Measurements from ENCODE around the gene PRIMA1.

The PRIMA1 gene

GRCh38 chr14:93788543-93789227 lies 400 bp upstream of the PRIMA1 start:
- H3K36me3 Mint-ChIP-seq (ENCODE audit: low read depth): no peaks in the 10 kb centered on the region
- no peaks in the 10 kb centered on the region for H3K9me3 Mint-ChIP-seq
- intact Hi-C loops (cut with micrococcal nuclease): no loop called here
- H3K4me1 Mint-ChIP-seq (ENCODE audit: low read depth): no peaks in the 10 kb centered on the region
- no peak overlapping the region for H3K4me3 Mint-ChIP-seq
- peaks cover 68% of the 10 kb centered on the region for H3K27me3 Mint-ChIP-seq
- no peak overlapping the region for H3K27ac Mint-ChIP-seq

- peaks cover 67% of the 10 kb centered on the region for H3K27me3 Mint-ChIP-seq
- H3K9me3 Mint-ChIP-seq: no peaks in the 10 kb centered on the region
- intact Hi-C loops (cut with micrococcal nuclease): no loop called here
- no peaks in the 10 kb centered on the region for H3K4me1 Mint-ChIP-seq (ENCODE audit: low read depth)
- H3K36me3 Mint-ChIP-seq (ENCODE audit: low read depth): no peaks in the 10 kb centered on the region
- no peak overlapping the region for H3K4me3 Mint-ChIP-seq
- no peak overlapping the region for H3K27ac Mint-ChIP-seq
Observed at GRCh38 chr14:93787465-93788292, 606 bp downstream of the PRIMA1 start.

GRCh38 chr14:93785423-93785822 lies 2.9 kb downstream of the PRIMA1 start:
- H3K9me3 Mint-ChIP-seq: no peaks in the 10 kb centered on the region
- no peaks in the 10 kb centered on the region for H3K36me3 Mint-ChIP-seq (ENCODE audit: low read depth)
- peaks cover 54% of the 10 kb centered on the region for H3K27me3 Mint-ChIP-seq
- H3K27ac Mint-ChIP-seq: no peak overlapping the region
- intact Hi-C loops (cut with micrococcal nuclease): no loop called here
- H3K4me3 Mint-ChIP-seq: no peak overlapping the region
- no peaks in the 10 kb centered on the region for H3K4me1 Mint-ChIP-seq (ENCODE audit: low read depth)

GRCh38 chr14:93784878-93785277 lies 3.4 kb downstream of the PRIMA1 start:
- no peaks in the 10 kb centered on the region for H3K4me1 Mint-ChIP-seq (ENCODE audit: low read depth)
- no peaks in the 10 kb centered on the region for H3K9me3 Mint-ChIP-seq
- H3K27me3 Mint-ChIP-seq: peaks cover 50% of the 10 kb centered on the region
- intact Hi-C loops (cut with micrococcal nuclease): no loop called here
- H3K27ac Mint-ChIP-seq: no peak overlapping the region
- no peak overlapping the region for H3K4me3 Mint-ChIP-seq
- H3K36me3 Mint-ChIP-seq (ENCODE audit: low read depth): no peaks in the 10 kb centered on the region

GRCh38 chr14:93780813-93781400 lies 7.4 kb downstream of the PRIMA1 start:
- H3K27ac Mint-ChIP-seq: no peak overlapping the region
- no peak overlapping the region for H3K4me3 Mint-ChIP-seq
- H3K36me3 Mint-ChIP-seq (ENCODE audit: low read depth): no peaks in the 10 kb centered on the region
- peaks cover 15% of the 10 kb centered on the region for H3K27me3 Mint-ChIP-seq
- H3K9me3 Mint-ChIP-seq: no peaks in the 10 kb centered on the region
- intact Hi-C loops (cut with micrococcal nuclease): no loop called here
- no peaks in the 10 kb centered on the region for H3K4me1 Mint-ChIP-seq (ENCODE audit: low read depth)

GRCh38 chr14:93778856-93779629 lies 9.2 kb downstream of the PRIMA1 start:
- intact Hi-C loops (cut with micrococcal nuclease): no loop called here
- Mint-ChIP-seq H3K9me3 (no peaks in the 10 kb centered on the region), H3K36me3 (ENCODE audit: low read depth) (no peaks in the 10 kb centered on the region), H3K27me3 (peaks cover 4% of the 10 kb centered on the region), H3K27ac (no peak overlapping the region), H3K4me1 (ENCODE audit: low read depth) (no peaks in the 10 kb centered on the region), H3K4me3 (no peak overlapping the region)

- Mint-ChIP-seq H3K9me3 (no peaks in the 10 kb centered on the region), H3K36me3 (ENCODE audit: low read depth) (no peaks in the 10 kb centered on the region), H3K27me3 (no peaks in the 10 kb centered on the region), H3K4me1 (ENCODE audit: low read depth) (no peaks in the 10 kb centered on the region), H3K4me3 (no peak overlapping the region), H3K27ac (no peak overlapping the region)
- intact Hi-C loops (cut with micrococcal nuclease): no loop called here
Observed at GRCh38 chr14:93778453-93778852, 9.8 kb downstream of the PRIMA1 start.

GRCh38 chr14:93775744-93776143 lies 12.5 kb downstream of the PRIMA1 start:
- Mint-ChIP-seq H3K27me3 (no peaks in the 10 kb centered on the region), H3K4me3 (no peak overlapping the region), H3K4me1 (ENCODE audit: low read depth) (no peaks in the 10 kb centered on the region), H3K27ac (no peak overlapping the region), H3K36me3 (ENCODE audit: low read depth) (no peaks in the 10 kb centered on the region), H3K9me3 (no peaks in the 10 kb centered on the region)
- intact Hi-C loops (cut with micrococcal nuclease): no loop called here

GRCh38 chr14:93775158-93775557 lies 13.1 kb downstream of the PRIMA1 start:
- Mint-ChIP-seq H3K4me1 (ENCODE audit: low read depth) (no peaks in the 10 kb centered on the region), H3K27ac (no peak overlapping the region), H3K27me3 (no peaks in the 10 kb centered on the region), H3K4me3 (no peak overlapping the region), H3K9me3 (no peaks in the 10 kb centered on the region), H3K36me3 (ENCODE audit: low read depth) (no peaks in the 10 kb centered on the region)
- intact Hi-C loops (cut with micrococcal nuclease): no loop called here

GRCh38 chr14:93772263-93772662 lies 16.0 kb downstream of the PRIMA1 start:
- Mint-ChIP-seq H3K27ac (no peak overlapping the region), H3K27me3 (no peaks in the 10 kb centered on the region), H3K4me3 (no peak overlapping the region), H3K4me1 (ENCODE audit: low read depth) (no peaks in the 10 kb centered on the region), H3K36me3 (ENCODE audit: low read depth) (no peaks in the 10 kb centered on the region), H3K9me3 (no peaks in the 10 kb centered on the region)
- intact Hi-C loops (cut with micrococcal nuclease): no loop called here

- intact Hi-C loops (cut with micrococcal nuclease): no loop called here
- no peaks in the 10 kb centered on the region for H3K36me3 Mint-ChIP-seq (ENCODE audit: low read depth)
- H3K4me3 Mint-ChIP-seq: no peak overlapping the region
- no peak overlapping the region for H3K27ac Mint-ChIP-seq
- H3K4me1 Mint-ChIP-seq (ENCODE audit: low read depth): no peaks in the 10 kb centered on the region
- peaks cover 7% of the 10 kb centered on the region for H3K27me3 Mint-ChIP-seq
- H3K9me3 Mint-ChIP-seq: no peaks in the 10 kb centered on the region
Observed at GRCh38 chr14:93765970-93766369, 22.3 kb downstream of the PRIMA1 start.

GRCh38 chr14:93765155-93765554 lies 23.1 kb downstream of the PRIMA1 start:
- H3K27me3 Mint-ChIP-seq: peaks cover 13% of the 10 kb centered on the region
- no peaks in the 10 kb centered on the region for H3K36me3 Mint-ChIP-seq (ENCODE audit: low read depth)
- H3K4me1 Mint-ChIP-seq (ENCODE audit: low read depth): no peaks in the 10 kb centered on the region
- H3K4me3 Mint-ChIP-seq: no peak overlapping the region
- intact Hi-C loops (cut with micrococcal nuclease): no loop called here
- H3K27ac Mint-ChIP-seq: no peak overlapping the region
- no peaks in the 10 kb centered on the region for H3K9me3 Mint-ChIP-seq

- Mint-ChIP-seq H3K36me3 (ENCODE audit: low read depth) (no peaks in the 10 kb centered on the region), H3K27ac (no peak overlapping the region), H3K4me3 (no peak overlapping the region), H3K4me1 (ENCODE audit: low read depth) (no peaks in the 10 kb centered on the region), H3K9me3 (no peaks in the 10 kb centered on the region), H3K27me3 (peaks cover 19% of the 10 kb centered on the region)
- intact Hi-C loops (cut with micrococcal nuclease): no loop called here
Observed at GRCh38 chr14:93764211-93764659, 24.1 kb downstream of the PRIMA1 start.
